ENCODE measurements around the gene KLHDC7A. TPM values are rescaled to one million over a fixed set of nuclear protein-coding genes. Genes with fewer than 3 reads are reported as not detected.

Gene KLHDC7A
- total RNA-seq, 1 experiment from 2014 or later: not detected

GRCh38 chr1:18495635-18496034, 14.9 kb downstream of the KLHDC7A start:
- Histone ChIP-seq H2AFZ (ENCODE audit: low read length) (no peak overlapping the region), H3K4me2 (ENCODE audit: low read length) (no peak overlapping the region), H3K4me1 (ENCODE audit: insufficient read depth, low read length) (no peaks in the 10 kb centered on the region), H3K27ac (ENCODE audit: low read length) (no peak overlapping the region), H4K20me1 (ENCODE audit: low read length) (no peaks in the 10 kb centered on the region), H3K9me3 (ENCODE audit: low read length) (no peaks in the 10 kb centered on the region), H3K79me2 (ENCODE audit: low read length) (no peaks in the 10 kb centered on the region), H3K27me3 (ENCODE audit: low read length) (peaks cover 39% of the 10 kb centered on the region), H3K9ac (ENCODE audit: low read length) (no peak overlapping the region), H3F3A (ENCODE audit: low read length, unreplicated experiment) (no peaks in the 10 kb centered on the region), H3K4me3 (ENCODE audit: low read length) (no peak overlapping the region), H3K36me3 (ENCODE audit: low read depth, low read length) (no peaks in the 10 kb centered on the region), H3K9me2 (replicated peaks; ENCODE audit: low read length) (no peaks in the 10 kb centered on the region)
- DNase-seq: no peak
- intact Hi-C loops (cut with micrococcal nuclease): no loop called here
- no peak for ATAC-seq
- BruUV-seq (replicated peaks): no TSS peak
- POLR2A ChIA-PET (ENCODE audit: unreplicated experiment): no interaction called here
- TF ChIP-seq EZH2phosphoT487 (IDR thresholded peaks at IDR 0.05; ENCODE audit: borderline replicate concordance, low read length) (no peak), CTCF (conservative IDR thresholded peaks at IDR 0.05; ENCODE audit: low read depth, low read length) (no peak), EZH2 (IDR thresholded peaks at IDR 0.05; ENCODE audit: low read length, unreplicated experiment) (no peak)
- CTCF ChIA-PET: no interaction called here

- ChIA-PET POLR2A (ENCODE audit: unreplicated experiment) (no interaction called here), CTCF (no interaction called here)
- DNase-seq (no peak), ATAC-seq (no peak)
- Histone ChIP-seq H2AFZ (ENCODE audit: low read length) (no peak overlapping the region), H3K4me2 (ENCODE audit: low read length) (no peak overlapping the region), H3K79me2 (ENCODE audit: low read length) (no peaks in the 10 kb centered on the region), H3F3A (ENCODE audit: low read length, unreplicated experiment) (no peaks in the 10 kb centered on the region), H3K9ac (ENCODE audit: low read length) (no peak overlapping the region), H3K36me3 (ENCODE audit: low read depth, low read length) (no peaks in the 10 kb centered on the region), H3K9me3 (ENCODE audit: low read length) (no peaks in the 10 kb centered on the region), H3K4me3 (ENCODE audit: low read length) (no peak overlapping the region), H3K27me3 (ENCODE audit: low read length) (peaks cover 40% of the 10 kb centered on the region), H4K20me1 (ENCODE audit: low read length) (no peaks in the 10 kb centered on the region), H3K27ac (ENCODE audit: low read length) (no peak overlapping the region), H3K9me2 (replicated peaks; ENCODE audit: low read length) (no peaks in the 10 kb centered on the region), H3K4me1 (ENCODE audit: insufficient read depth, low read length) (no peaks in the 10 kb centered on the region)
- TF ChIP-seq EZH2phosphoT487 (IDR thresholded peaks at IDR 0.05; ENCODE audit: borderline replicate concordance, low read length) (no peak), CTCF (conservative IDR thresholded peaks at IDR 0.05; ENCODE audit: low read depth, low read length) (no peak), EZH2 (IDR thresholded peaks at IDR 0.05; ENCODE audit: low read length, unreplicated experiment) (no peak)
- intact Hi-C loops (cut with micrococcal nuclease): no loop called here
- BruUV-seq (replicated peaks): no TSS peak
These were observed 15.3 kb downstream of the KLHDC7A start for GRCh38 chr1:18496056-18496455.

GRCh38 chr1:18496497-18497235, 15.9 kb downstream of the KLHDC7A start:
- ATAC-seq: no peak
- no peaks in the 10 kb centered on the region for H4K20me1 ChIP-seq (ENCODE audit: low read length)
- no peak overlapping the region for H2AFZ ChIP-seq (ENCODE audit: low read length)
- ChIA-PET CTCF (no interaction called here), POLR2A (ENCODE audit: unreplicated experiment) (no interaction called here)
- H3K9ac ChIP-seq (ENCODE audit: low read length): no peak overlapping the region
- no TSS peak for BruUV-seq (replicated peaks)
- TF ChIP-seq EZH2phosphoT487 (IDR thresholded peaks at IDR 0.05; ENCODE audit: borderline replicate concordance, low read length): no peak
- no peaks in the 10 kb centered on the region for H3K36me3 ChIP-seq (ENCODE audit: low read depth, low read length)
- no peak overlapping the region for H3K4me2 ChIP-seq (ENCODE audit: low read length)
- no peaks in the 10 kb centered on the region for H3F3A ChIP-seq (ENCODE audit: low read length, unreplicated experiment)
- no peak for DNase-seq
- H3K4me1 ChIP-seq (ENCODE audit: insufficient read depth, low read length): no peaks in the 10 kb centered on the region
- H3K9me2 ChIP-seq (replicated peaks; ENCODE audit: low read length): no peaks in the 10 kb centered on the region
- no peaks in the 10 kb centered on the region for H3K79me2 ChIP-seq (ENCODE audit: low read length)
- no peak overlapping the region for H3K27ac ChIP-seq (ENCODE audit: low read length)
- H3K27me3 ChIP-seq (ENCODE audit: low read length): peaks cover 36% of the 10 kb centered on the region
- intact Hi-C loops (cut with micrococcal nuclease): no loop called here
- H3K9me3 ChIP-seq (ENCODE audit: low read length): no peaks in the 10 kb centered on the region
- no peak overlapping the region for H3K4me3 ChIP-seq (ENCODE audit: low read length)

All from PC-3 (cell line).